ENCODE measurements around the gene GPR78. TPM values are rescaled to one million over a fixed set of nuclear protein-coding genes. Genes with fewer than 3 reads are reported as not detected.
A peak's percentile ranks its signal among the peaks of the same experiment; 100 is the strongest.

The GPR78 gene
- total RNA-seq, 1 donor from 2014 or later = 0.21 TPM

DNA sequence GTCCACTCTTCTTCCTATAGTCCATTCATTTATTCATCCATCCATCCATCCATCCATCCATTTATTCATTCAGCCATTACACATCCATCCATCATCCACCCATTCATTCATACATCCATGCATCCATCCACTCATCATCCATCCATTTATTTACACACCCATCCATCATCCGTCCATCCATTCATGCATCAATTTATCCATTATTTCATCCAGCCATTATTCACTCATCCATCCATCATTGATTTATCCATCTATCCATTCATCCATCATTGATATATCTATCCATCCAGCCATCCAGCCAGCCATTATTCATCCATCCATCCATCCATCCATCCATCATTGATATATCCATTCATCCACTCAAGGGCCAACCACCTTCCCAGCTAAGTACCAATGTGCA, 25.1 kb downstream of the GPR78 start:
- Histone ChIP-seq H3K27ac (no peak overlapping the region), H3K4me3 (no peak overlapping the region), H3K4me1 (no peaks in the 10 kb centered on the region), H3K36me3 (no peaks in the 10 kb centered on the region), H3K27me3 (ENCODE audit: low read depth) (peaks cover 19% of the 10 kb centered on the region), H3K9me3 (no peaks in the 10 kb centered on the region)
- no peak for ATAC-seq
- TF ChIP-seq, protein P1, sequence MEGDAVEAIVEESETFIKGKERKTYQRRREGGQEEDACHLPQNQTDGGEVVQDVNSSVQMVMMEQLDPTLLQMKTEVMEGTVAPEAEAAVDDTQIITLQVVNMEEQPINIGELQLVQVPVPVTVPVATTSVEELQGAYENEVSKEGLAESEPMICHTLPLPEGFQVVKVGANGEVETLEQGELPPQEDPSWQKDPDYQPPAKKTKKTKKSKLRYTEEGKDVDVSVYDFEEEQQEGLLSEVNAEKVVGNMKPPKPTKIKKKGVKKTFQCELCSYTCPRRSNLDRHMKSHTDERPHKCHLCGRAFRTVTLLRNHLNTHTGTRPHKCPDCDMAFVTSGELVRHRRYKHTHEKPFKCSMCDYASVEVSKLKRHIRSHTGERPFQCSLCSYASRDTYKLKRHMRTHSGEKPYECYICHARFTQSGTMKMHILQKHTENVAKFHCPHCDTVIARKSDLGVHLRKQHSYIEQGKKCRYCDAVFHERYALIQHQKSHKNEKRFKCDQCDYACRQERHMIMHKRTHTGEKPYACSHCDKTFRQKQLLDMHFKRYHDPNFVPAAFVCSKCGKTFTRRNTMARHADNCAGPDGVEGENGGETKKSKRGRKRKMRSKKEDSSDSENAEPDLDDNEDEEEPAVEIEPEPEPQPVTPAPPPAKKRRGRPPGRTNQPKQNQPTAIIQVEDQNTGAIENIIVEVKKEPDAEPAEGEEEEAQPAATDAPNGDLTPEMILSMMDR (IDR thresholded peaks at IDR 0.05) = no peak
- no peak for DNase-seq
- intact Hi-C loops (cut with DNase I) = no loop called here

DNA sequence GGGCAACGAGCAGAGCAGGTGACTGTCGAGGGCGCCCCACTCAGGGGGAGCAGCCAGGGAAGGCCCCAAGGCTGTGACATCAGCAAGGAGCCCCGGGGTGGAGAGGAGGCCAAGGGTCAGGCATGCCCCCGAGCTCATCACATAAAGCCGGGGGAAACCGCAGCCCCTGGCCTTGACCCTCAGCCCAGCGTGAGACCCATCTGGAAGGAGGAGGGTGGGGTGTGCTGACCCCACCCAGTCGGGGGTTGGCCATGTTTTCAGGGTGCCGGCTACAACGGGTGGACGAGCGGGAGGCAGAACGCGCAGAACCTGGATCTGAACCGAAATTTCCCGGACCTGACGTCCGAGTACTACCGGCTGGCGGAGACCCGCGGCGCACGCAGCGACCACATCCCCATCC, 26.3 kb downstream of the GPR78 start:
- Histone ChIP-seq H3K36me3 (no peaks in the 10 kb centered on the region), H3K9me3 (no peaks in the 10 kb centered on the region), H3K4me1 (peaks cover 3% of the 10 kb centered on the region), H3K4me3 (no peak overlapping the region), H3K27ac (no peak overlapping the region), H3K27me3 (ENCODE audit: low read depth) (peaks cover 19% of the 10 kb centered on the region)
- intact Hi-C loops (cut with DNase I) = no loop called here
- ATAC-seq = no peak
- TF ChIP-seq, protein P1 (IDR thresholded peaks at IDR 0.05) = no peak
- no peak for DNase-seq

DNA sequence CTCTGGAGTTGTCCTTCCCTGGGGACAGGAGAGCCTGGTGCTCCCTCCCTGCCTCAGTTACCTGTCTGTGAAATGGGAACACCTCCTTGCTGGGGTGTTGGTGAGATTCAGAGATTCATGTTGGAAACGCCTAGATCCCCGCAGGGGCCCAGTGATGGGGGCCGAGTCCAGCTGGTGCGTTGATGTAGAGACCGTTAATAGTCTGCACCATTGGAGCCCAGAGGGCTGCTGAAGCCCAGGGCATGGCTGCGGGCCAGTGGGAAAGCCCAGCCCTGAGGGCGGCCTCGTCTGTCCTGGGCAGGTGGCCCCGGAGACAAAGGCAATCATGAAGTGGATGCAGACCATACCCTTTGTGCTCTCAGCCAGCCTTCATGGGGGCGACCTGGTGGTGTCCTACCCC, 26.8 kb downstream of the GPR78 start:
- intact Hi-C loops (cut with DNase I) = no loop called here
- H3K27ac ChIP-seq = no peak overlapping the region
- TF ChIP-seq, protein P1 (IDR thresholded peaks at IDR 0.05) = no peak
- H3K36me3 ChIP-seq = no peaks in the 10 kb centered on the region
- H3K4me3 ChIP-seq = no peak overlapping the region
- peaks cover 6% of the 10 kb centered on the region for H3K4me1 ChIP-seq
- no peaks in the 10 kb centered on the region for H3K9me3 ChIP-seq
- ATAC-seq (no peak), DNase-seq (no peak)
- peaks cover 19% of the 10 kb centered on the region for H3K27me3 ChIP-seq (ENCODE audit: low read depth)

GRCh38 chr4:8607603-8608481, 27.6 kb downstream of the GPR78 start:
- intact Hi-C loops (cut with DNase I) = no loop called here
- Histone ChIP-seq H3K27me3 (ENCODE audit: low read depth) (peaks cover 19% of the 10 kb centered on the region), H3K9me3 (no peaks in the 10 kb centered on the region), H3K4me3 (no peak overlapping the region), H3K4me1 (peaks cover 6% of the 10 kb centered on the region), H3K36me3 (no peaks in the 10 kb centered on the region), H3K27ac (no peak overlapping the region)
- ATAC-seq (peak; percentile 24 to 55), DNase-seq (no peak)
- TF ChIP-seq, protein P1 (IDR thresholded peaks at IDR 0.05) = peak; percentile 96

DNA sequence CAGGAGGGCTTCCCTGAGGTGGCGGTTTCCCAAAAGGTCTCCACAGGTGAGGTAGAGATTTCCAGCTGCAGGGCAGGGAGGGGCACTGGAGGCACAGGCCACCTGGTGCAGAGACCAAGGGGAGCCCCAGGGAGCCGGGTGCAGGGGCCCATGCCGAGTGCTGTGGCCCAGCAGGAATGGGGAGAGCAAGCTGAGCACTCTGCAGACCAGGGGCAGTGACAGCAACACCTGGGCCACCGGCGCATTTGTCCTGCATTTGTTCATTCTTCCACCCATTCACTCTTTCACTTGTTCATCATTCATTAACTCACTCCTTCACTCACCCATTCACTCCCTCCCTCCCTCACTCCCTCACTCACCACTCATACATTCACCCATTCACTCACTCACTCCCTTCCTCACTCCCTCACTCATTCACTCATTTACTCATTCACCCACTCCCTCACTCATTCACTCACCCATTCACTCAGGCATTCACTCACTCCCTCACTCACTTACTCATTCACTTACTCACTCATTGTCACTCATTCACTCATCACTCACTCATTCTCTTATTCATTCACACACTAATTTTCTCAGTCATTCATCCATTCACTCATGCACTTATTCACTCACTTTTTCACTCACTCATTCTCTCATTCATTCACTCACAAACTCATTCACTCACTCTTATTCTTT, 28.7 kb downstream of the GPR78 start:
- peaks cover 6% of the 10 kb centered on the region for H3K4me1 ChIP-seq
- TF ChIP-seq, protein P1 (IDR thresholded peaks at IDR 0.05) = no peak
- H3K4me3 ChIP-seq = no peak overlapping the region
- ATAC-seq = no peak
- peaks cover 19% of the 10 kb centered on the region for H3K27me3 ChIP-seq (ENCODE audit: low read depth)
- intact Hi-C loops (cut with DNase I) = no loop called here
- no peak overlapping the region for H3K27ac ChIP-seq
- no peak for DNase-seq
- H3K36me3 ChIP-seq = no peaks in the 10 kb centered on the region
- H3K9me3 ChIP-seq = no peaks in the 10 kb centered on the region
